ENCODE results near the gene CLMP. TPM values are rescaled to one million over a fixed set of nuclear protein-coding genes. Genes with fewer than 3 reads are reported as not detected.

The CLMP gene
- total and polyA plus RNA-seq, 3 donors from 2014 or later = 6.0 to 6.5 (median 6.3) TPM

GRCh38 chr11:123151796-123152195 is 43.3 kb downstream of the CLMP start:
- Histone ChIP-seq H3K36me3 (ENCODE audit: low read depth, missing control alignments) (no peaks in the 10 kb centered on the region), H3K27ac (no peak overlapping the region), H3K27me3 (no peaks in the 10 kb centered on the region), H3K9me3 (no peaks in the 10 kb centered on the region), H3K4me1 (no peaks in the 10 kb centered on the region), H3K4me3 (no peak overlapping the region)
- whole genome bisulfite sequencing, 2 donors = 71 to 91% methylated on average over 2 of the region's 2 CpGs
- no peak for DNase-seq
- intact Hi-C loops (cut with DNase I; ENCODE audit: low total_unique reads) = no loop called here
- TF ChIP-seq CTCF (IDR thresholded peaks at IDR 0.05) (no peak), POLR2A (IDR thresholded peaks at IDR 0.05) (no peak)

GRCh38 chr11:123151366-123151765 is 43.7 kb downstream of the CLMP start:
- WGBS, 2 donors = 89 to 92% methylated on average over 3 of the region's 3 CpGs
- Histone ChIP-seq H3K27ac (no peak overlapping the region), H3K4me1 (no peaks in the 10 kb centered on the region), H3K9me3 (no peaks in the 10 kb centered on the region), H3K4me3 (no peak overlapping the region), H3K27me3 (no peaks in the 10 kb centered on the region), H3K36me3 (ENCODE audit: low read depth, missing control alignments) (no peaks in the 10 kb centered on the region)
- no peak for DNase-seq
- intact Hi-C loops (cut with DNase I; ENCODE audit: low total_unique reads) = no loop called here
- TF ChIP-seq POLR2A (IDR thresholded peaks at IDR 0.05) (no peak), CTCF (IDR thresholded peaks at IDR 0.05) (no peak)

DNA sequence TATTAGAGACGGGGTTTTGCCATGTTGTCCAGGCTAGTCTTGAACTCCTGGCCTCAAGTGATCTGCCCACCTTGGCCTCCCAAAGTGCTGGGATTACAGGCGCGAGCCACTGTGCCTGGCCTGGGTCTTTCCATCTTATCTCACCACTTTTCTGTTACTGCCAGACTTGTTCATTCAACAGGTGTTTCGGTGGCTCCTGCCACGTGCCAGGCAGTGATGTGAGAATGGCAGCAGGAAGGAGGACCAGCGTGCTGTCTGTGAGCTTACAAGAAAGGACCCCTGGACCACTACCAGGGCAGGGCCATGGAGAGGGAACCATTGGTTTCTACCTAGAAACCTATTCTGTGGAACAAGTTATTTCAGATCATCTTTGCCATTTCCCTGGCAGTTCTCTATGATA is 44.2 kb downstream of the CLMP start:
- DNase-seq = no peak
- no peak overlapping the region for H3K4me3 ChIP-seq

GRCh38 chr11:123148965-123149364 is 46.1 kb downstream of the CLMP start:
- H3K27me3 ChIP-seq = no peaks in the 10 kb centered on the region
- 88 to 93% methylated on average over 4 of the region's 4 CpGs for WGBS, 2 donors
- no peak for DNase-seq
- intact Hi-C loops (cut with DNase I; ENCODE audit: low total_unique reads) = no loop called here
- no peaks in the 10 kb centered on the region for H3K9me3 ChIP-seq
- H3K4me3 ChIP-seq = no peak overlapping the region
- TF ChIP-seq POLR2A (IDR thresholded peaks at IDR 0.05) = no peak
- no peak for TF ChIP-seq CTCF (IDR thresholded peaks at IDR 0.05)
- no peak overlapping the region for H3K27ac ChIP-seq
- H3K4me1 ChIP-seq = no peaks in the 10 kb centered on the region
- H3K36me3 ChIP-seq (ENCODE audit: low read depth, missing control alignments) = no peaks in the 10 kb centered on the region

More for the DNA sequence above, 44.2 kb downstream of the CLMP start:
- Histone ChIP-seq H3K4me1 (no peaks in the 10 kb centered on the region), H3K9me3 (no peaks in the 10 kb centered on the region), H3K27me3 (no peaks in the 10 kb centered on the region), H3K27ac (no peak overlapping the region), H3K36me3 (ENCODE audit: low read depth, missing control alignments) (no peaks in the 10 kb centered on the region)
- intact Hi-C loops (cut with DNase I; ENCODE audit: low total_unique reads) = no loop called here
- TF ChIP-seq POLR2A (IDR thresholded peaks at IDR 0.05) = no peak
- no peak for TF ChIP-seq CTCF (IDR thresholded peaks at IDR 0.05)
- WGBS, 2 donors = 89 to 96% methylated on average over 6 of the region's 6 CpGs

- Histone ChIP-seq H3K36me3 (ENCODE audit: low read depth, missing control alignments) (no peaks in the 10 kb centered on the region), H3K4me3 (no peak overlapping the region), H3K27ac (no peak overlapping the region), H3K9me3 (no peaks in the 10 kb centered on the region), H3K4me1 (no peaks in the 10 kb centered on the region), H3K27me3 (no peaks in the 10 kb centered on the region)
- DNase-seq = no peak
- TF ChIP-seq CTCF (IDR thresholded peaks at IDR 0.05) = no peak
- TF ChIP-seq POLR2A (IDR thresholded peaks at IDR 0.05) = no peak
- intact Hi-C loops (cut with DNase I; ENCODE audit: low total_unique reads) = no loop called here
- WGBS, 2 donors = 49 to 59% methylated on average over 9 of the region's 9 CpGs
Observed at GRCh38 chr11:123145661-123146060, 49.4 kb downstream of the CLMP start.

Measured in testis (tissue), 3 donors.